Activated T-cell treated with anti-CD3 and anti-CD28 coated beads, Interleukin-2, amount 50 U/mL, for 72 hours (primary cell): ENCODE measurements around the gene GPN3. TPM values are rescaled to one million over a fixed set of nuclear protein-coding genes. Genes with fewer than 3 reads are reported as not detected.
A peak's percentile ranks its signal among the peaks of the same experiment; 100 is the strongest.
"Not testable (repeated sequence)": the region's sequence is repeated elsewhere in the genome, so short reads cannot be mapped to it uniquely, and the experiment has no call there.

Experiments
- ATAC-seq, 2 donors: fragments of 150-1000 bp; cut with Tn5 transposase; replicated peaks in 1 of 2; 2 replicates each; pipeline ENCODE4 v1.10.0; 2021; ENCODE audit warnings: moderate library complexity in 2 of 2, mild to moderate bottlenecking in 1 of 2
- DNase-seq, 2 donors: peaks; one replicate each; pipeline ENCODE4 v3.0.0; 2021 to 2022; ENCODE audit warnings: mixed read lengths in 1 of 2
- H3K27ac Mint-ChIP-seq: one replicate; pipeline ENCODE4 v1.8.0; 2022; ENCODE audit warnings: mild to moderate bottlenecking, moderate library complexity, mixed read lengths
- H3K27me3 Mint-ChIP-seq: one replicate; pipeline ENCODE4 v1.8.0; 2022; ENCODE audit warnings: low read depth, mixed read lengths
- H3K36me3 Mint-ChIP-seq, 2 donors: one replicate each; pipeline ENCODE4 v1.8.0; 2022; ENCODE audit warnings: mixed read lengths in 2 of 2, mild to moderate bottlenecking in 1 of 2; ENCODE audit not compliant: insufficient read depth in 2 of 2
- H3K4me1 Mint-ChIP-seq: one replicate; pipeline ENCODE4 v1.8.0; 2022; ENCODE audit warnings: low read depth, mixed read lengths
- H3K4me3 Mint-ChIP-seq, 2 donors: one replicate each; pipeline ENCODE4 v1.8.0; 2022; ENCODE audit warnings: mild to moderate bottlenecking in 2 of 2, mixed read lengths in 2 of 2, moderate library complexity in 2 of 2
- H3K9me3 Mint-ChIP-seq, 2 donors: one replicate each; pipeline ENCODE4 v1.8.0; 2022; ENCODE audit warnings: mixed read lengths in 2 of 2
- total RNA-seq, 2 donors: library from RNA; stranded (reverse); gene quantifications; one replicate each; pipeline ENCODE4 v1.2.3, GENCODE V29; 2022

Gene GPN3
- total RNA-seq, 2 donors from 2014 or later = 42.3 to 43.4 TPM

DNA sequence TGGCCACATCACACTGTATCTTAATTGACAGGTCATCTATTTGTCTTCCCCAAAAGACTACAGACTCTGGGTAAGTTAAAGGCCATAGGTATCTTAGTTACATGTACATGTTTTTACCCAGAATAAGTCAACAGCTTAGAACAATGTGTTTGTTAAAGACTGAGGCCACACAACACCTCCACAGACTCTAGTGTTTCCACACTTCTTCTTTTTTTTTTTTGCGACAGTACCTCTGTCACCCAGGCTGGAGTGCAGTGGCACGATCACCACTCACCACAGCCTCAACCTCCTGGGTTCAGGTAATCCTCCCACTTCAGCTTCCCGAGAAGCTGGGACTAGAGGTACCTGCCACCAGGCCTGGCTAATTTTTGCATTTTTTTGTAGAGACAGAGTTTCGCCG, 1.3 kb downstream of the GPN3 start:
- Mint-ChIP-seq H3K4me3 (peak overlapping the region; percentile 89), H3K9me3 (no peaks in the 10 kb centered on the region), H3K27me3 (no peaks in the 10 kb centered on the region), H3K36me3 (peaks cover 9 to 18% of the 10 kb centered on the region in 2 donors), H3K4me1 (peaks cover 48% of the 10 kb centered on the region), H3K27ac (no peak overlapping the region)
- no peak for ATAC-seq
- no peak for DNase-seq

DNA sequence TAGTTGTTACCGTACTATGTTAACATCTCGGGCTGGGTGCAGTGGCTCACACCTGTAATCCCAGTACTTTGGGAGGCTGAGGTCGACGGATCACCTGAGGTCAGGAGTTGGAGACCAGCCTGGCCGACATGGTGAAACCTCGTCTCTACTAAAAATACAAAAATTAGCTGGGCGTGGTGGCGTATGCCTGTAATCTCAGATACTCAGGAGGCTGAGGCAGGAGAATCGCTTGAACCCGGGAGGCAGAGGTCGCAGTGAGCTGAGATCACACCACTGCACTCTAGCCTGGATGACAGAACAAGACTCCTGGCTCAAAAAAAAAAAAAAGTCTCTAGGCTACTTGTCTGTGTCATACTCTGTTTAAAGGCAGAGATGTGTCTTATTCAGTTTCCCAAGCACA, 2.3 kb downstream of the GPN3 start:
- H3K27me3 Mint-ChIP-seq, H3K27ac Mint-ChIP-seq, H3K9me3 Mint-ChIP-seq, DNase-seq, ATAC-seq, H3K4me3 Mint-ChIP-seq: not testable (repeated sequence)
- Mint-ChIP-seq H3K4me1 (peaks cover 47% of the 10 kb centered on the region), H3K36me3 (peaks cover 11 to 18% of the 10 kb centered on the region in 2 donors)

DNA sequence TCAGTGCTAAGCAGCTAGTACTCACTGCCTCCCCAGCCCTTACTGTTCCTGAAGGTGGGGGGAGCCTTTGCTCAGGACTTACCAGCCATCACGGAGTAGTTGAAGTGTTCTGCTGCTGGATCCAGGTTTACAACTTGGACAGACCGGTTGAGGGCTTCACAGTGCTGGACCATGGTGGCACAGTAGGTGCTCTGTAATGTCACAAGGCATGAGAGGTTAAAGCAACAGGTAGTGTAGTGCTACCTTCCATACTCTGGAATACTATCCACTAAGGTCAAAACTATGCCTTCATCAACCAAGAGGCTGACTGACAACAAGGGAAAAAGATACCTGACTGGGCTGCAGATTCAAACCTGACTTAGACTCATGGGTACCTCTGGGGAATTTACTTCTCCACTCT, 3.0 kb downstream of the GPN3 start:
- Mint-ChIP-seq H3K27ac (no peak overlapping the region), H3K4me1 (peaks cover 40% of the 10 kb centered on the region)

DNA sequence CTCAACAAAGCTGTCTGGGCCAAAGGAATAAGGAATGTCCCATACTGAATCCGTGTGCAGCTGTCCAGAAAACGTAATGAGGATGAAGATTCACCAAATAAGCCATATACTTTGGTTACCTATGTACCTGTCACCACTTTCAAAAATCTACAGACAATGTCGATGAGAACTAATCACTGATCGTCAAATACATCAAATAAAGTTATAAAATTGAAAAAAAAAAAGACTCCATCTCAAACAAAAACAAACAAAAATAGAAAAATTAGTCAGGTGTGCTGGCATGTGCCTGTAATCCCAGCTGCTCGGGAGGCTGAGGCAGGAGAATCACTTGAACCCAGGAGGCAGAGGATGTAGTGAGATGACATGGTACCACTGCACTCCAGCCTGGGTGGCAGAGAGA, 6.9 kb downstream of the GPN3 start:
- not testable (repeated sequence) for H3K27me3 Mint-ChIP-seq, H3K27ac Mint-ChIP-seq, H3K4me3 Mint-ChIP-seq, H3K9me3 Mint-ChIP-seq, ATAC-seq, DNase-seq
- Mint-ChIP-seq H3K4me1 (peaks cover 13% of the 10 kb centered on the region), H3K36me3 (peaks cover 6 to 27% of the 10 kb centered on the region in 2 donors)

More for the DNA sequence above, 3.0 kb downstream of the GPN3 start:
- DNase-seq (no peak), ATAC-seq (no peak)
- Mint-ChIP-seq H3K9me3 (no peaks in the 10 kb centered on the region), H3K4me3 (no peak overlapping the region), H3K36me3 (peaks cover 11 to 16% of the 10 kb centered on the region in 2 donors), H3K27me3 (no peaks in the 10 kb centered on the region)

DNA sequence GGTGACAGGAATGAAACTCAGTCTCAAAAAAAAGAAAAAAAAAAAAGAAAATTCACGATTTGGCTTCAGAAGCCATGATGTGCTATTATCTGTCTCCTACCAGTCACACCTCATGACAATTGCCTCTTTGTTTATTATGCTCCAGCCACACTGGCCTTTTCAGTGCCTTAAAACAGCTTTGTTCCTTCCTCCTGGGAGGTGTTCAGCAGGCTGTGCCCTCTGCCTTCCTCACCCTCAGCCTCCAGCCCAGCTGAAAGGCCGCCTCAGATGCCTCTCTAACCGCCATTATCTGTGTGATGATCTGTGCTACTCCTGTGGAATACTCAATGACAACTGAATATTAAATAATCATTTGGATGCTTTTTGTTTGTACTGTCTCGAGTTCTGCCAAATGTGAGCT, 9.3 kb downstream of the GPN3 start:
- Mint-ChIP-seq H3K36me3 (peaks cover 4 to 25% of the 10 kb centered on the region in 2 donors), H3K4me3 (no peak overlapping the region), H3K27me3 (no peaks in the 10 kb centered on the region), H3K4me1 (peaks cover 7% of the 10 kb centered on the region), H3K27ac (no peak overlapping the region), H3K9me3 (no peaks in the 10 kb centered on the region)
- DNase-seq (no peak), ATAC-seq (no peak)

DNA sequence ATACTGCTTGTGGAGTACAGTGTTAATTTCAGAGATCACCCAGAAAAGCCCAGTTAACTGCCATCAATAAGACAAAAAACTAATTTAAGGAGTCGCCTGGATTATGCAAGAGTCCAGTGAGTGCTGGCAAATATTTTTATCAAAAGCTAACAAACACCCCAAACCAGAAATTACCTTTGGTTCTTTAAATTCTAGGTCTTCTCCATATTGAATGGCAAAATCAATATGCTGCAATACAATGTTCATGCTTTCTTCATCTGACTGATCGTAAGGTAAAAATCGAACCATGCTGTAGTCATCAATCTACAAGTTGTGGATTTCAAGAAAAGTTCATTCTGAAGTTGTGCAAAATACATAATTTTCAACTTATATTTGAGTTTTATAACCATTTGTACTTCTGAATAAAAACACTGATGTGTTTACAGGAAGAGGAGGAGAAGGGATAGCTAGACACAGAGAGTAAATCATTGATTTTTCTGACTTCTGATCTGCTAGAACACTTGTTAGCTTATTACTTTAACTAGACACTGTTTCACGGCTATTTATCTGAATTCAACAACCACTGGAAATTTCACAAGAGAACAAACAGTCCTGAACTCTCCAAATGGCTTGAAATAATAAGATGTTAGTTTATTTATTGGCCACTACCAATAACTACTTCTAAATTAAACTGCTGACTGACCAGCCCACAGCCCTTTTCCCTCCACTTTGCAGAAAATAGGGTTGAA, 14.3 kb downstream of the GPN3 start:
- no peak overlapping the region for H3K4me3 Mint-ChIP-seq
- H3K27me3 Mint-ChIP-seq = no peaks in the 10 kb centered on the region
- H3K4me1 Mint-ChIP-seq = peaks cover 23% of the 10 kb centered on the region
- peak overlapping the region; percentile 24 for H3K27ac Mint-ChIP-seq
- DNase-seq (no peak), ATAC-seq (no peak)
- peaks cover 12 to 18% of the 10 kb centered on the region in 2 donors for H3K36me3 Mint-ChIP-seq
- no peaks in the 10 kb centered on the region for H3K9me3 Mint-ChIP-seq

DNA sequence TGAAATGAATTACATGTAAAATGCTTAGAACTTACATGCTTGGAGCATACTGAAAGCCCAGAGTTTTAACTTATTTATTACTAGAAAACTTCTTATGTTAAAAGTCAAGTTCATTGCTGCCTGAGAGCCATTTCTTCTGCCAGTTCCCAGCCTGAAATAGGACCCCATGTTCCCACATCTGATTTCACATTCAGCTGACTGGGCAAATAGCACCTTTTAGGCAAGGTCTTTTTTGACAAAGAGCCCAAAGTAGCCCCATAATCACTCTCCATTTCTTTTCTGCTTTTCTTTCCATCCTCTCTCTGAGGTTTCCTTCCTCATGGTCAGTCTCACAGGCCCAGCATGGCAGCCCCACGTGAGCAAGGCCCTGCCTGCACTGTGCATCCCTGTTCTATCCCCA, 16.8 kb downstream of the GPN3 start:
- peak overlapping the region in 1 of 2 donors; percentile 99 for H3K4me3 Mint-ChIP-seq
- no peaks in the 10 kb centered on the region for H3K9me3 Mint-ChIP-seq
- peak overlapping the region; percentile 100 for H3K27ac Mint-ChIP-seq
- H3K4me1 Mint-ChIP-seq = peaks cover 41% of the 10 kb centered on the region
- H3K36me3 Mint-ChIP-seq = peaks cover 12 to 20% of the 10 kb centered on the region in 2 donors
- ATAC-seq = no peak
- no peaks in the 10 kb centered on the region for H3K27me3 Mint-ChIP-seq
- DNase-seq = no peak

DNA sequence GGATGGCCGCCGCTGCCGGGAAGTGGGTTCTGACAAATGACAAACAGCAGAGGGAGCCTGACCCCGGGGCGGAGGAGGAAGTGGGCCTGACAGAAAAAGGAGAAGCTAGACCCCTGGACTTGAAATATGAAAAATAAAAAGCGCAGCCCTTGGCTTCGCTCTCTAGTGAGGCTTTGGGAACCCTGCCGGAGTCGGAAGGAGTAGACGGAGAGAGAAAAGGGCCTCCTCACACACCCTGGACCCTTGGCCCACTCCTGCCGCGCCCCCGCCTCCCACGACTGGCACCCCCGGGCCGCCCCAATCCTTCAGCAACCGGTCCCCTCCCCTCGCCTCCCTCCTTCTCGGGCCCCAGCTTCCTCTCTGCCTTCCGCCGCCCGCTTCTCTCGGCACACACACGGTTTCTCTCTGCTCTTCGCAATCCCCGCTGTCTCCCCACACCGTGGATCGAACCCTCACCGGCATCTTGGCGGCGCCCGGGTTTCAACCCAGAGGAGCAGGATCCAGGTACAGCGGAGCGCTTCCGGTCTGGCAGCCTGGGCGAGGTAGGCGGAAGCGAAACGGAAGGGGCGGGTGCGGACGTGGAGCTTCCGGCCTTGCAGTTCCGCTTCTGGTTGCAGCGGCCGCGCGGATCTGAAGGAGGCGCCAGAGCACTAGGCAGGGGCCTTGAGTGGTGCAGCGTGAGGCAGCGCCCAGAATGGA, 18.1 kb downstream of the GPN3 start, which contains the start of gene ARPC3:
TSS of gene ARPC3 (minus strand) at position 539 of the 699 bp plus-strand sequence. CDS start at position 462, 77 bp downstream.
- Mint-ChIP-seq H3K36me3 (peaks cover 13 to 24% of the 10 kb centered on the region in 2 donors), H3K4me1 (peaks cover 49% of the 10 kb centered on the region), H3K27ac (peak within 1 kb of the TSS; percentile 100), H3K4me3 (peak within 1 kb of the TSS; percentile 99 to 100), H3K27me3 (no peaks in the 10 kb centered on the region), H3K9me3 (no peaks in the 10 kb centered on the region)
- ATAC-seq (peak; percentile 99), DNase-seq (peak; percentile 95 to 97)

DNA sequence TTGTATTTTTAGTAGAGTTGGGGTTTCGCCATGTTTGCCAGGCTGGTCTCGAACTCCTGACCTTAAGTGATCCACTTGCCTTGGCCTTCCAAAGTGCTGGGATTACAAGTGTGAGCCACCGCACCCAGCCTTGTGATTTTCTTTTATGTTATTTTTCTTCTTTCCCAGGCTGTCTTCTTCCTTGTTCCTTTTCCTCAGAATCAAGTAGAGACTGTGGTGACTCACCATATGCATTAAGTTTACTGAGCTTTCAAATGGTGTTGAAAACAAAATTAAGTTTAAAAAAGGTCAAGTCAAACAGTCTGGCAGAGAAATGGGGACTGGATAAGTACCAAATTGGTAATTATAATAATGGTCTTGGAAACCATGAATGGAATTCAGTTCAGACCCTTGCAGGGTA, 23.6 kb downstream of the GPN3 start:
- Mint-ChIP-seq H3K27me3 (no peaks in the 10 kb centered on the region), H3K27ac (peak overlapping the region; percentile 96), H3K36me3 (peaks cover 8 to 31% of the 10 kb centered on the region in 2 donors), H3K4me1 (peaks cover 37% of the 10 kb centered on the region), H3K9me3 (no peaks in the 10 kb centered on the region), H3K4me3 (no peak overlapping the region)
- ATAC-seq = no peak
- DNase-seq = no peak

DNA sequence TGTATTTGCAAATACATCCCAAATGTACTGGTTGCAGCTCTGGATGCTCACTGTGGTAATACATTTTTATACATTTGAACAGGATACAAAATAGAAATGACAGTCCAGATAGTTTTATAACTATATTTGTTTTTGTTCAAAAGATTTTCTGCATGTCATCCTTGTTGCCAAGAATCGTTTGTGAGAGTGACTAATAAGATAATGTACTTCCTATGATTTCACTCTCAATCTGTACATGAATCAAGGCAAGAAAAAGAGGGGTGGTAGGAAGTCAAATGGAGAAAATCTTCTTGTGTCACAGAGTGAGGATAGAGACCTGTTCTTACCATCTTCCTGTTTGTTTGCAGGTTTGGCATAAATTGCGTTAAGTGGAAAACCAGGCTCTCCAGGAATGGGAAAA, 31.8 kb downstream of the GPN3 start:
- no peak for ATAC-seq
- DNase-seq = no peak
- Mint-ChIP-seq H3K4me3 (no peak overlapping the region), H3K4me1 (peaks cover 5% of the 10 kb centered on the region), H3K36me3 (peaks cover 3 to 30% of the 10 kb centered on the region in 2 donors), H3K9me3 (no peaks in the 10 kb centered on the region), H3K27me3 (no peaks in the 10 kb centered on the region), H3K27ac (peak overlapping the region; percentile 68)

DNA sequence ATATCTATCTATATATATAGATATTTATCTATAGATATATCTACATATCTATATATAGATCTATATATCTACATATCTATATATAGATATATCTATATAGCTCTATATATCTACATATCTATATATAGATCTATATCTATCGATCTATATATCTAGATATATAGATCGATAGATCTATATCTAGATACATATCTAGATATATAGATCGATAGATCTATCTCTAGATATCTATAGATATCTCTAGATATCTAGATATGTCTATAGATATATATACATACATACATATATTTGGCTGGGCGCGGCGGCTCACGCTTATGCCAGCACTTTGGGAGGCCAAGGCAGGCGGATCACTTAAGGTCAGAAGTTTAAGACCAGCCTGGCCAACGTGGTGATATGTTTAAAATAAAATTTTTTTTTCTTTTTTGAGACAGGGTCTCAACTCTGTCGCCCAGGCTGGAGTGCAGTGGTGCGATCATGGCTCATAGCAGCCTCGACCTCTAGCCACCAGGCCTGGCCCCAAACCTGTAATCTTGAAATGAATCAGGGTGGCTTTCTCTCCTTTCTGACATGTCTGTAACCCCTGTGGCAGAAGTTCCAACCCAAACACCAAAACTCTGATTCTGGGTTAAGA, 36.0 kb downstream of the GPN3 start:
- Mint-ChIP-seq H3K36me3 (peaks cover 0 to 13% of the 10 kb centered on the region in 2 donors), H3K4me3 (peak overlapping the region; percentile 34 to 62), H3K27ac (no peak overlapping the region), H3K9me3 (no peaks in the 10 kb centered on the region), H3K4me1 (peaks cover 5% of the 10 kb centered on the region), H3K27me3 (no peaks in the 10 kb centered on the region)
- peak; percentile 53 to 60 for DNase-seq
- peak; percentile 68 to 69 for ATAC-seq

DNA sequence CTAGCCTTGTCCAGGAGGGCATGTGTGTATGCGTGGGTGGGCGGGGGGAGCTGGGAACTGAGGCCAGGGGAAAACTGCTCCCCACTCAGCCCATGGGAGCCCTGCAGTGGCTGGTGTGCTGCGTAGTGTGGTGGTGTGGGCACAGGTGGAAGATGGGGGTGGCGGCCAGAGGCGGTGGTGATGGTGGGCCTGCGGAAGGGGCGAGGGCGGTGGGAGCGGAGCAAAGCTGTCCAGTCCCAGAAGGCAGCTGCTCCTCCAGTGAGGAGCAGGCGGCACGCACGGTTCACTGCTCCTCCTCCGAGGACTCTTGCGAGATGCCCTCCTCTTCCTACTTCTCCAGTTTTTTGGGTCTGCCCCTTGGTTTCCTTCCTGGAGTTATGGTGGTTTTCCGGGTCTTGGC, 38.4 kb downstream of the GPN3 start:
- H3K4me3 Mint-ChIP-seq, DNase-seq, H3K27me3 Mint-ChIP-seq, H3K27ac Mint-ChIP-seq, ATAC-seq, H3K4me1 Mint-ChIP-seq, H3K36me3 Mint-ChIP-seq, H3K9me3 Mint-ChIP-seq: not testable (repeated sequence)

DNA sequence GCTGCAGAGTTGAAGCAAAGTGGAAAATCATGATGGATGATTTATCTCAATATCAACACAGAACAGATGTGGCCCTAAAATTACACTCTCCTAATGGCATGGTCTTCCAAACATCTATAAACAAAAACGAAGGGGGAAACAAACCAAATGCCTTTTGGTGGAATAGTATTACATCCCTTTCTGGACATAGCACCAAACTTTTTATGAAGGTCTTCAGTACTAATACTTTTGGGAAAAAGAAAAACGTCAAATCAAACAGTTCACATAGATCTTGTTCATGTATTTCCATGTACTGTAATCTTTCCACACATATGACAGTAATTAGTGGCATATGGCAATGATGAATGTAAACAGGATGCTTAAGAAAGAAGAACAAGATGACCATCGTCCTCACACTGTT, 41.7 kb downstream of the GPN3 start:
- Mint-ChIP-seq H3K36me3 (no peaks in the 10 kb centered on the region), H3K27me3 (no peaks in the 10 kb centered on the region), H3K4me3 (no peak overlapping the region), H3K9me3 (no peaks in the 10 kb centered on the region), H3K4me1 (no peaks in the 10 kb centered on the region), H3K27ac (no peak overlapping the region)
- DNase-seq (no peak), ATAC-seq (no peak)
